ENCODE results near the gene ABHD17A. TPM values are rescaled to one million over a fixed set of nuclear protein-coding genes. Genes with fewer than 3 reads are reported as not detected.

Gene ABHD17A
- total RNA-seq, 1 experiment from 2014 or later: 47.5 TPM

- H2BK12ac ChIP-seq (ENCODE audit: insufficient read length, low read depth, low read length): no peak overlapping the region
- no CpG with 5 or more reads among the region's 15 CpGs for WGBS (ENCODE audit: extremely low coverage, insufficient read length, low lambda C conversion rate)
- no peak overlapping the region for H2BK5ac ChIP-seq (ENCODE audit: insufficient read length, low read length)
- no peak overlapping the region for H2AFZ ChIP-seq (ENCODE audit: low read length)
- no peak overlapping the region for H3T11ph ChIP-seq (ENCODE audit: low read length)
- H2AK5ac ChIP-seq (ENCODE audit: insufficient read length, low read length): no peak overlapping the region
- H3K79me2 ChIP-seq (ENCODE audit: insufficient read depth, low read length): peaks cover 9% of the 10 kb centered on the region; the same call in 1 of the 2 replicates
- H3K9me3 Mint-ChIP-seq: no peaks in the 10 kb centered on the region
- no peak overlapping the region for H3K4me2 ChIP-seq (ENCODE audit: insufficient read depth, insufficient read length, low read length)
- H2BK120ac ChIP-seq (ENCODE audit: low read depth, low read length, poor library complexity, severe bottlenecking): no peak overlapping the region
- H3K27me3 ChIP-seq (ENCODE audit: insufficient read depth, low read length): no peaks in the 10 kb centered on the region
- H3K9me3 ChIP-seq (ENCODE audit: control insufficient read depth, low read depth, low read length): no peaks in the 10 kb centered on the region
- DNase-seq: no peak
- H3K4me1 Mint-ChIP-seq: peaks cover 14 to 15% of the 10 kb centered on the region in 2 experiments
- no peak overlapping the region for H2BK20ac ChIP-seq (ENCODE audit: low read depth, low read length, poor library complexity, severe bottlenecking)
- no peak overlapping the region for H2BK15ac ChIP-seq (ENCODE audit: low read depth, low read length)
- no peak overlapping the region for H3K4ac ChIP-seq (ENCODE audit: low read depth, low read length)
- H3K4me1 ChIP-seq (ENCODE audit: insufficient read depth, low read length): no peaks in the 10 kb centered on the region; the same call in 1 of the 2 replicates
- peaks cover 10% of the 10 kb centered on the region for H3K79me1 ChIP-seq (ENCODE audit: insufficient read depth, low read depth, low read length, poor library complexity, severe bottlenecking)
- H3K36me3 Mint-ChIP-seq (ENCODE audit: insufficient read depth in 1 of 3, low read depth in 3 of 3): peaks cover 0 to 12% (median 2%) of the 10 kb centered on the region in 3 experiments; a peak in 3 of 7 replicates
- no peak overlapping the region for H4K5ac ChIP-seq (ENCODE audit: insufficient read length, low read depth, low read length)
- H3K56ac ChIP-seq (ENCODE audit: insufficient read length, low read depth, low read length): no peak overlapping the region
- H3K27ac ChIP-seq (ENCODE audit: insufficient read length, low read depth, low read length): no peak overlapping the region
- H3K23ac ChIP-seq (ENCODE audit: insufficient read length, low read depth, low read length): no peak overlapping the region
- H4K91ac ChIP-seq (ENCODE audit: insufficient read length, low read depth, low read length): no peak overlapping the region
- no peak overlapping the region for H4K8ac ChIP-seq (replicated peaks; ENCODE audit: insufficient read length, low read depth, low read length)
- peaks cover 14% of the 10 kb centered on the region for H3K23me2 ChIP-seq (ENCODE audit: insufficient read length, low read depth, low read length, poor library complexity, severe bottlenecking)
- no peak for TF ChIP-seq CTCF (conservative IDR thresholded peaks at IDR 0.05)
- H3K14ac ChIP-seq (ENCODE audit: insufficient read depth, low read length): no peak overlapping the region
- H3K18ac ChIP-seq (ENCODE audit: insufficient read length, low read depth, low read length): no peak overlapping the region
- no peak overlapping the region for H3K9ac ChIP-seq (ENCODE audit: extremely low read depth, insufficient read length, low read length)
- no peaks in the 10 kb centered on the region for H4K20me1 ChIP-seq (ENCODE audit: control insufficient read depth, insufficient read depth, insufficient read length)
- no peak overlapping the region for H3K27ac Mint-ChIP-seq
- no peaks in the 10 kb centered on the region for H3K27me3 Mint-ChIP-seq (ENCODE audit: low read depth)
- H3K4me3 Mint-ChIP-seq: no peak overlapping the region
These were observed 14.1 kb downstream of the ABHD17A start for GRCh38 chr19:1871140-1871597.
